GM12873 (cell line): Measurements from ENCODE around the gene PTPN23.

Experiments used
- CTCF ChIP-seq: IDR thresholded peaks from 2 replicates; pipeline ENCODE4 v1.5.1; 2012; ENCODE audit warnings: low read depth, mild to moderate bottlenecking, moderate library complexity, low read length, control low read depth; ENCODE audit not compliant: insufficient read depth; ENCODE audit errors: missing control alignments

The PTPN23 gene

GRCh38 chr3:47423548-47424145 is 42.8 kb downstream of the PTPN23 start:
- no peak for TF ChIP-seq CTCF

GRCh38 chr3:47424434-47425382 is 43.9 kb downstream of the PTPN23 start:
- no peak for TF ChIP-seq CTCF

GRCh38 chr3:47425383-47425778 is 44.6 kb downstream of the PTPN23 start:
- no peak for TF ChIP-seq CTCF

DNA sequence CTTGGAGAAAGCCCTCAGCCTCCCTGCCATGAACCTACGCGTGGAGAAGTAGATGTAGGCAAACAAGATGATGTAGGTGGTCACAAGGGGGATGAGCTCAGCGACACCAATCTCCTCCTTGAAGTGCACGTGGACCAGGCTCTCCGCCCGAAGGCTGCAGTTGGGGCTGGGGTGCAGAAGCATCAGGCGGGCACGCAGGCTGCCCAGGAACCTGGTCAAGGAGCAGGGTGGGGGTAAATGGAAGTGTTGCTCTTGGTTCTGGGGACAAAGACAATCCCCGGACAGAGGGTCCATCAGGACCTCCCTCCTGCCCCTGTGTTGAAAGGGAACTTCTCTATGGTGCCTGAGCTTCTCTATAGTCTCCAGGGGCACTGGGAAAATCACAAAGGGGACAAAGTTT is 45.1 kb downstream of the PTPN23 start:
- TF ChIP-seq CTCF: no peak

DNA sequence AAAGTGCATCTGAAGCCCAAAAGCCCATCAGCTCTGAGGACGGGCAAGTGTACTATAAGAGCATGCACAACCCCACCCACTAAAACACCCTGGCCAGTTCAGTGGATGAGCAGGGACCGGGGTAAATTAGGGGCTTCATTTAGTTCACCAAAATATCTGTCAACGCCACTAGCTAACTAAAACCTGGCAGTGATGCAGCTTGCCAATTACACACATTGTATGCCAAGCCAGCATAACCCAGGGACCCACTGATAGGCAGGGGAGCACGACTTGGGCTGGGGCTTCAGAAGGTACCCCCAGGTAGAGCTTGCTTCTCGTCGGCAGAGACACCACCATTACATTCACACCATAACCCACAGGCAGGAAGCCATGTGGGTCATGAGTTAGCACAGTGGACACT is 47.0 kb downstream of the PTPN23 start:
- no peak for TF ChIP-seq CTCF

GRCh38 chr3:47428662-47429061 is 47.8 kb downstream of the PTPN23 start:
- no peak for TF ChIP-seq CTCF

- no peak for TF ChIP-seq CTCF
Observed at GRCh38 chr3:47429476-47430270, 48.9 kb downstream of the PTPN23 start.
